ENCODE data around the gene LYZ.

LYZ gene

GRCh38 chr12:69330475-69331473 lies 17.4 kb upstream of the LYZ start:
- Histone ChIP-seq H3K4me1 (ENCODE audit: insufficient read depth, low read length) (peaks cover 6% of the 10 kb centered on the region), H3K9me3 (ENCODE audit: low read length) (no peaks in the 10 kb centered on the region), H3K4me3 (ENCODE audit: low read length) (peak overlapping the region; percentile 42)

GRCh38 chr12:69331519-69331908 lies 16.7 kb upstream of the LYZ start:
- Histone ChIP-seq H3K9me3 (ENCODE audit: low read length) (no peaks in the 10 kb centered on the region), H3K27me3 (ENCODE audit: insufficient read depth, low read length) (peaks cover 29% of the 10 kb centered on the region), H3K36me3 (ENCODE audit: insufficient read depth, low read length) (no peaks in the 10 kb centered on the region), H3K4me3 (ENCODE audit: low read length) (peak overlapping the region; percentile 42), H3K4me1 (ENCODE audit: insufficient read depth, low read length) (peaks cover 6% of the 10 kb centered on the region), H2AFZ (ENCODE audit: low read depth, low read length) (peak overlapping the region; percentile 86)

More at GRCh38 chr12:69330475-69331473, 17.4 kb upstream of the LYZ start:
- Histone ChIP-seq H2AFZ (ENCODE audit: low read depth, low read length) (peak overlapping the region; percentile 86), H3K36me3 (ENCODE audit: insufficient read depth, low read length) (no peaks in the 10 kb centered on the region), H3K27me3 (ENCODE audit: insufficient read depth, low read length) (peaks cover 29% of the 10 kb centered on the region)

- Histone ChIP-seq H3K4me1 (ENCODE audit: insufficient read depth, low read length) (peaks cover 6% of the 10 kb centered on the region), H3K27me3 (ENCODE audit: insufficient read depth, low read length) (peaks cover 29% of the 10 kb centered on the region), H3K4me3 (ENCODE audit: low read length) (no peak overlapping the region), H2AFZ (ENCODE audit: low read depth, low read length) (no peak overlapping the region), H3K9me3 (ENCODE audit: low read length) (no peaks in the 10 kb centered on the region), H3K36me3 (ENCODE audit: insufficient read depth, low read length) (no peaks in the 10 kb centered on the region)
These were observed 16.1 kb upstream of the LYZ start for GRCh38 chr12:69331909-69332684.

- Histone ChIP-seq H2AFZ (ENCODE audit: low read depth, low read length) (no peak overlapping the region), H3K9me3 (ENCODE audit: low read length) (no peaks in the 10 kb centered on the region), H3K4me1 (ENCODE audit: insufficient read depth, low read length) (peaks cover 6% of the 10 kb centered on the region), H3K36me3 (ENCODE audit: insufficient read depth, low read length) (no peaks in the 10 kb centered on the region), H3K27me3 (ENCODE audit: insufficient read depth, low read length) (peaks cover 32% of the 10 kb centered on the region), H3K4me3 (ENCODE audit: low read length) (no peak overlapping the region)
These were observed 15.3 kb upstream of the LYZ start for GRCh38 chr12:69332815-69333358.

- peaks cover 6% of the 10 kb centered on the region for H3K4me1 ChIP-seq (ENCODE audit: insufficient read depth, low read length)
- no peak overlapping the region for H3K4me3 ChIP-seq (ENCODE audit: low read length)
These were observed 14.0 kb upstream of the LYZ start for GRCh38 chr12:69334158-69334557.

GRCh38 chr12:69337311-69338090 lies 10.7 kb upstream of the LYZ start:
- no peak overlapping the region for H3K4me3 ChIP-seq (ENCODE audit: low read length)
- H2AFZ ChIP-seq (ENCODE audit: low read depth, low read length): no peak overlapping the region
- H3K9me3 ChIP-seq (ENCODE audit: low read length): no peaks in the 10 kb centered on the region
- peaks cover 12% of the 10 kb centered on the region for H3K27me3 ChIP-seq (ENCODE audit: insufficient read depth, low read length)
- H3K36me3 ChIP-seq (ENCODE audit: insufficient read depth, low read length): no peaks in the 10 kb centered on the region
- H3K4me1 ChIP-seq (ENCODE audit: insufficient read depth, low read length): no peaks in the 10 kb centered on the region

More at GRCh38 chr12:69334158-69334557, 14.0 kb upstream of the LYZ start:
- H3K9me3 ChIP-seq (ENCODE audit: low read length): no peaks in the 10 kb centered on the region
- no peak overlapping the region for H2AFZ ChIP-seq (ENCODE audit: low read depth, low read length)
- H3K36me3 ChIP-seq (ENCODE audit: insufficient read depth, low read length): no peaks in the 10 kb centered on the region
- peaks cover 32% of the 10 kb centered on the region for H3K27me3 ChIP-seq (ENCODE audit: insufficient read depth, low read length)

GRCh38 chr12:69338120-69338859 lies 9.9 kb upstream of the LYZ start:
- peaks cover 17% of the 10 kb centered on the region for H3K27me3 ChIP-seq (ENCODE audit: insufficient read depth, low read length)
- no peaks in the 10 kb centered on the region for H3K36me3 ChIP-seq (ENCODE audit: insufficient read depth, low read length)
- no peaks in the 10 kb centered on the region for H3K9me3 ChIP-seq (ENCODE audit: low read length)
- no peak overlapping the region for H3K4me3 ChIP-seq (ENCODE audit: low read length)
- no peaks in the 10 kb centered on the region for H3K4me1 ChIP-seq (ENCODE audit: insufficient read depth, low read length)
- H2AFZ ChIP-seq (ENCODE audit: low read depth, low read length): no peak overlapping the region

GRCh38 chr12:69338936-69339335 lies 9.2 kb upstream of the LYZ start:
- Histone ChIP-seq H3K4me1 (ENCODE audit: insufficient read depth, low read length) (no peaks in the 10 kb centered on the region), H3K36me3 (ENCODE audit: insufficient read depth, low read length) (no peaks in the 10 kb centered on the region), H3K4me3 (ENCODE audit: low read length) (no peak overlapping the region), H2AFZ (ENCODE audit: low read depth, low read length) (no peak overlapping the region), H3K9me3 (ENCODE audit: low read length) (no peaks in the 10 kb centered on the region), H3K27me3 (ENCODE audit: insufficient read depth, low read length) (peaks cover 17% of the 10 kb centered on the region)

- Histone ChIP-seq H3K36me3 (ENCODE audit: insufficient read depth, low read length) (no peaks in the 10 kb centered on the region), H3K4me3 (ENCODE audit: low read length) (no peak overlapping the region), H3K4me1 (ENCODE audit: insufficient read depth, low read length) (no peaks in the 10 kb centered on the region), H2AFZ (ENCODE audit: low read depth, low read length) (no peak overlapping the region), H3K27me3 (ENCODE audit: insufficient read depth, low read length) (peaks cover 14% of the 10 kb centered on the region), H3K9me3 (ENCODE audit: low read length) (no peaks in the 10 kb centered on the region)
These were observed 8.2 kb upstream of the LYZ start for GRCh38 chr12:69339999-69340398.

- no peaks in the 10 kb centered on the region for H3K9me3 ChIP-seq (ENCODE audit: low read length)
- H3K36me3 ChIP-seq (ENCODE audit: insufficient read depth, low read length): no peaks in the 10 kb centered on the region
- H3K4me1 ChIP-seq (ENCODE audit: insufficient read depth, low read length): no peaks in the 10 kb centered on the region
These were observed 6.9 kb upstream of the LYZ start for GRCh38 chr12:69341328-69341727.

GRCh38 chr12:69342421-69342820 lies 5.8 kb upstream of the LYZ start:
- Histone ChIP-seq H3K36me3 (ENCODE audit: insufficient read depth, low read length) (no peaks in the 10 kb centered on the region), H3K27me3 (ENCODE audit: insufficient read depth, low read length) (peaks cover 11% of the 10 kb centered on the region), H2AFZ (ENCODE audit: low read depth, low read length) (no peak overlapping the region), H3K4me3 (ENCODE audit: low read length) (no peak overlapping the region), H3K4me1 (ENCODE audit: insufficient read depth, low read length) (no peaks in the 10 kb centered on the region), H3K9me3 (ENCODE audit: low read length) (no peaks in the 10 kb centered on the region)

More at GRCh38 chr12:69341328-69341727, 6.9 kb upstream of the LYZ start:
- Histone ChIP-seq H3K27me3 (ENCODE audit: insufficient read depth, low read length) (peaks cover 14% of the 10 kb centered on the region), H2AFZ (ENCODE audit: low read depth, low read length) (no peak overlapping the region), H3K4me3 (ENCODE audit: low read length) (no peak overlapping the region)

- Histone ChIP-seq H3K4me3 (ENCODE audit: low read length) (no peak overlapping the region), H3K9me3 (ENCODE audit: low read length) (no peaks in the 10 kb centered on the region), H2AFZ (ENCODE audit: low read depth, low read length) (no peak overlapping the region), H3K36me3 (ENCODE audit: insufficient read depth, low read length) (no peaks in the 10 kb centered on the region), H3K4me1 (ENCODE audit: insufficient read depth, low read length) (no peaks in the 10 kb centered on the region), H3K27me3 (ENCODE audit: insufficient read depth, low read length) (peaks cover 11% of the 10 kb centered on the region)
These were observed 4.8 kb upstream of the LYZ start for GRCh38 chr12:69343357-69343756.
